GM19023 (cell line): Measurements from ENCODE around the gene LEFTY2.
"Not testable (repeated sequence)": the region's sequence is repeated elsewhere in the genome, so short reads cannot be mapped to it uniquely, and the experiment has no call there.

ENCODE experiments used
- ATAC-seq: cut with Tn5 transposase; IDR thresholded peaks from one replicate; pipeline ENCODE4 v1.9.1; 2021; ENCODE audit warnings: mild to moderate bottlenecking, moderate library complexity; ENCODE audit not compliant: unreplicated experiment

Gene LEFTY2

GRCh38 chr1:225954753-225955152 lies 13.7 kb upstream of the LEFTY2 start:
- no peak for ATAC-seq

GRCh38 chr1:225953315-225953714 lies 12.3 kb upstream of the LEFTY2 start:
- ATAC-seq: no peak

- no peak for ATAC-seq
Measured at GRCh38 chr1:225950905-225951497, 10.0 kb upstream of the LEFTY2 start.

GRCh38 chr1:225949041-225949440 lies 8.0 kb upstream of the LEFTY2 start:
- no peak for ATAC-seq

GRCh38 chr1:225946803-225947202 lies 5.8 kb upstream of the LEFTY2 start:
- ATAC-seq: no peak

GRCh38 chr1:225946082-225946620 lies 5.1 kb upstream of the LEFTY2 start:
- ATAC-seq: no peak

GRCh38 chr1:225945564-225945963 lies 4.5 kb upstream of the LEFTY2 start:
- ATAC-seq: no peak

GRCh38 chr1:225944951-225945350 lies 3.9 kb upstream of the LEFTY2 start:
- peak; percentile 52 for ATAC-seq

- no peak for ATAC-seq
Measured at GRCh38 chr1:225944387-225944786, 3.4 kb upstream of the LEFTY2 start.

GRCh38 chr1:225943582-225943981 lies 2.6 kb upstream of the LEFTY2 start:
- ATAC-seq: no peak

- ATAC-seq: peak; percentile 76
Measured at GRCh38 chr1:225942574-225942973, 1.6 kb upstream of the LEFTY2 start.

- ATAC-seq: no peak
Measured at GRCh38 chr1:225941942-225942222, 862 bp upstream of the LEFTY2 start.

- ATAC-seq: no peak
Measured at GRCh38 chr1:225940385-225941151, 452 bp downstream of the LEFTY2 start.

GRCh38 chr1:225939939-225940310 lies 1.1 kb downstream of the LEFTY2 start:
- not testable (repeated sequence) for ATAC-seq

- ATAC-seq: not testable (repeated sequence)
Measured at GRCh38 chr1:225939097-225939938, 1.7 kb downstream of the LEFTY2 start.

GRCh38 chr1:225937048-225937968 lies 3.7 kb downstream of the LEFTY2 start:
- ATAC-seq: no peak

- ATAC-seq: no peak
Measured at GRCh38 chr1:225936523-225936922, 4.5 kb downstream of the LEFTY2 start.

- ATAC-seq: not testable (repeated sequence)
Measured at GRCh38 chr1:225936086-225936485, 4.9 kb downstream of the LEFTY2 start.

GRCh38 chr1:225934711-225935110 lies 6.3 kb downstream of the LEFTY2 start:
- no peak for ATAC-seq

- no peak for ATAC-seq
Measured at GRCh38 chr1:225933072-225933471, 7.9 kb downstream of the LEFTY2 start.
